ENCODE measurements around the gene UCK2.

The UCK2 gene

DNA sequence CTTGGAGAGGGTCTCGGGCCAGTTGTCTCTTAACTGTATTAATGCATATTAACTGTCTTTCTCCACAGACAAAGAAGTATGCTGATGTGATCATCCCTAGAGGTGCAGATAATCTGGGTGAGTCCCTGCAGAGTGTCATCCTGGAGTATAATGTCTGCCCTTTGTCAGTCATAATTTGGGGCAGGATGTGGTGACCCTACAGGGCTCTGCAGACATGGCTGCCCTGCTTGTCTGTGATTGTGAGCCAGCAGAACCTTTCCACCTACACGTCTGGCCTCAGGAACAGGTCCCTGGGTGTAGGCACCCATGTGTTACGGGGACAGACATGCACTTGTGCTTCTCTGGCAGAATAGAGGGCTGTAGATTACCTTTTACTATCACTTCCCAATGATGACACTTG lies 78.4 kb downstream of the UCK2 start:
- no peak for DNase-seq

DNA sequence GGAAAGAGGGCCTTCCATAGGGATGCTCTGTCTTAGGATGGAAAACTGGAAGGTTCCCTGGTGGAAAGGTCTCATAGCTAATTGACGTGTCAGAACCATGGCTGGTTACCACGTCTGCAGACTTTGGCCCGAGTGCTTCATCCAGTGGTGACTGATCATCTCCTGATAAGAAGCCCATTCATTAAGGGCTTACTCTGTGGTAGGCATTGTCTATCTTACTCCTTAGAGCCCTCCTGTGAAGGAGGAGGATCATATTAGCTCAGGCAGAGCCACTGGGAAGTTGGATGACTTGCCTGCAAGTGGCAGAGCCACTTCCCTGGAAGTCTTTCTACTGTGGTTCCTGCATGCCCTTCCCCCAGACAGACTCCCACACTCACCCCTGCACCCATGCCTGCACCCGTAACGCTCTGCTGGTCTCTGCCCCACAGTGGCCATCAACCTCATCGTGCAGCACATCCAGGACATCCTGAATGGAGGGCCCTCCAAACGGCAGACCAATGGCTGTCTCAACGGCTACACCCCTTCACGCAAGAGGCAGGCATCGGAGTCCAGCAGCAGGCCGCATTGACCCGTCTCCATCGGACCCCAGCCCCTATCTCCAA lies 79.9 kb downstream of the UCK2 start:
- no peak for DNase-seq

DNA sequence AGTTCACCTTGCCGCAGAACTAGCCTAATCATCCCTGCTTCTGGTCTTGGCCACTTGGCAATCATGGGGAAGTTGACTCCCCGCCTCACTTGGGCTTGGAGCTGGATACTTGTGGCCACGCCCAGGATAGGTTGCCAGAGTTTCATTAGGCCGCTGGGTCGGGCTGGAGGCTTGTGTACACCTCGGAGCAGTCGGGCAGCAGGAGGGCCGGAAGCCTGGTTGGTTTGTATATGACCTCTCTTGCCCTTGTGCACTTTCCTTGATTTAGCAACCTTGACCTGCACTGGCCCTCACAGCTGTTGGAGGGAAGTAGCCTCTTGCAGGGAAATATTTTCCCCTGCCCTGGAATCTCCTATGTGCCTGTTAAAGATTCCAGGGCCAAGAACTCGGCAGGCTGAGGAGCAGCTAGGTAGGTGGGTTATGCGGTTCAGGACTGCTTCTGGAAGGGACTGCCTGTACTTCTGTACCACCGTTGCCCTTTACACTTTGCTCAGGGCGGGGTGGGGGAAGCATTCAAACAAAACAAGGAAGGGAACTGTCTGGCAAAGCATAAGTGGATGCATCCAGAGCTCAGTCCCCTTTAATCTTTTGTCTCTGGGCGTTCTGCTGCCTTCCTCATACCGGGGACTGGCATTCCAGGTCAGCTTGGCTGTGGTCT lies 83.5 kb downstream of the UCK2 start:
- DNase-seq = no peak

DNA sequence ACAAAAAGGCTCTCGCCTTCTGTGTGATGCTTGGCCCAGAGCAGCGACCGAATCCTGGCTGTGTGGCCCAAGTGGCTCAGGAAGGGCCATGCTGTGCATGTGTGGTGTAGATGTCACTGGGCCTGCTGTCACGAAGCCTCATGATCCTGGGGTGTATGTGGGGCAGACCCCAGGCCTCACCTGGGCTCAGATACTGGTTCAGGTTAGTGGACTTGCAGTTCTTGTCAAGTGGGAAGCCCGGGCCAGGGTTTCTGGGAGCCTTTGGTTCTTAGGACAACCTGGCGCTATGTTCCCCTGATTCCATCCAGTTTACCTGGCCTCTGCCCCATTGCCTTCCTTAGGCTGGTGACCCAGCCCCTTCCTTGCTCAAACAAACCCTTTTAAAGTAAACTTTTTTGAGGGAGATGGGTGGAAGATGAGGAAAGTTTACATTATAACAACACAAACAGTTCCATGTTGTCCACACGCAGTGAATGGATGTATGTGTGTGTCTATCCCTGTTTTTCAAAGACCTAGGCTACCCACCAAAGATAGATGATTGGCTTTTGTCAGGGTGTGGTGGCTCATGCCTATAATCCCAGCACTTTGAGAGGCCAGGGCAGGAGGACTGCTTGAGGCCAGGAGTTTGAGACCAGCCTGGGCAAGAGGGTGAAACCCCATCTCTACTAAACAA lies 84.3 kb downstream of the UCK2 start:
- no peak for DNase-seq

DNA sequence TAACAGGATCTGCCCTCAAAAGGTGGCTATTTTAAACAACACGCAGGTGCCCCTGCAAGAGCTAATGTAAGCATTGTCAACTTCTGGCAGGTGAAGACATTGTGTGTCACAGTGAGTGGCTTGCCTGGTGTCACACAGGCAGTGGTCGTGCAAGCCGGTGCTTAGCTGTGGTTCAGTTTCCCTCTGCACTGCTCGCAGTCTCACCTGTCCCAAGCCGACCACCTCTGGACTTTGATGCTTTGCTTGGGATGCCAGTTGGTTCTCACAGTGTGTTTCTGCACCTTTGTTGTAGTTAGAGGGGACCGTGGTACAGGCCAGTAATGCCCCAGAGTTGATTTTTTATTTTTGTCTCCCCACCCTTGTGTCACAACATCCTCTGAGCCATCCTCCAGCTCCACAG lies 85.2 kb downstream of the UCK2 start:
- DNase-seq = no peak

DNA sequence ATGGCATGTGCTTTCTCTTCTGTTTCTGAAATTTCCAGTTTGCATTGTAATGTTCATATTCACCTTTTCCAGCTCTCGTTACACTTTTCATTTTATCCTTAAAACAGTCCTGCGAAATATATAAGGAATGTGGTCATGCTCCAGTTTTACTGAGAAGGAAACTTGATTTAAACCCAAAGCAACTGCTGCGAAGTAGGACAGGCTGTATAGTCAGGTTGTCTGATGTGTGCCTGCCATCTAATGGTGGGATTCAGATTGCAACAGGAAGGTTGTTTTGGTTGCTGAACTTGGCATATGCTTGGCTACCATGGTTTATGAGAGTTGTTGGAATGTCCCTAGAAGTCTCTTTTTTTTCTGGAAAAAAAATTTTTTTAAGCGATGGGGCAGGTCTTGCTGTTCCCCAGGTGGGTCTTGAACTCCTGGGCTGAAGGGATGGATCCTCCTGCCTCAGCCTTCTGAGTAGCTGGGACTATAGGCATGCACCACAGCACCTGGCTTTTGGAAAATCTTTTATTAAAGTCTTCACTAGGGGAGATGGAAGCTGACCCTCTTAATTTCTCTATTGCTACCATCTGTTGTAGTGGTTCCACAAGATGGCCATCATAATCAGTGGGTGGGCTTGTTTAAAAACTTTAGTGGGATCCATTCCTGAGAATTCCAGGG lies 86.9 kb downstream of the UCK2 start:
- peak; percentile 5 to 62 for DNase-seq

DNA sequence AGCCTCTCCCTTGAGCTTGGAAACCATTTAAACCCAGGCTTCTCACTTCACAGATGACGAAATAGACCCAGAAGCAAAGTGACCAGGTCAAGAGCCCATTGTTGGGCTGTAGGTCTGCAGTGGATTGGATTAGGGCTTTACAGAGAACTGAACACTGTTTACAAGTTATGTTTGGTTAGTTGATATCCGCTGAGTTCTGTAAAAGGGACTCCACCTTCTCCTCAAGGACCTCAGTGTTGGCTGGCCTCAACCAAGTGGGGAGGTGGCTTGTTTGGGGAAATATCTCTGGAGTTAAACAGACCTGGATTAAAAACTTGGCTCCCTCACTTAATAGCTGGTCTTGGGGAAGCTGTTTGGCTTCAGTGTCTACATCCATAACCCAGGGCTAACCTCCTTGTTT lies 88.1 kb downstream of the UCK2 start:
- no peak for DNase-seq

DNA sequence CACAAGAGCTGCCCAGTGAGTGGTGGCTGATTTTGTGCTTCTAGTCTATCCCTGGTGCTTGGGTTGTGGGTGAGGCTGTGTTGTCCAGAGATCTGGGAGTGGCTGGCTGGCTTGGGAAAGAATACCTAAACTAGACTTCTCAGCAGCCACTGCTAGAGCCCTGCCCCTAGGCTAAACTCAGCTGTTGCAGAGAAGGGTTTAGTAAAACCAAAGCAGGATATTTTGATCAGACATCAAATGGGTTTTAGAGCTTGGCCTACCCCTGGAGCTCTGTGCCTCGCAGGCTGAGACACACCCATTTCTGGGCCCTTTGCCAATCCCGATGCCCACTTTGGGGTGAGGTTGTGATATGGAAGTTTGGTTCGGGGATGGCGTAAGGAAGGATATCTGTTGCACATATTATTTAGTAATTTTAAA lies 88.5 kb downstream of the UCK2 start:
- no peak for DNase-seq

DNA sequence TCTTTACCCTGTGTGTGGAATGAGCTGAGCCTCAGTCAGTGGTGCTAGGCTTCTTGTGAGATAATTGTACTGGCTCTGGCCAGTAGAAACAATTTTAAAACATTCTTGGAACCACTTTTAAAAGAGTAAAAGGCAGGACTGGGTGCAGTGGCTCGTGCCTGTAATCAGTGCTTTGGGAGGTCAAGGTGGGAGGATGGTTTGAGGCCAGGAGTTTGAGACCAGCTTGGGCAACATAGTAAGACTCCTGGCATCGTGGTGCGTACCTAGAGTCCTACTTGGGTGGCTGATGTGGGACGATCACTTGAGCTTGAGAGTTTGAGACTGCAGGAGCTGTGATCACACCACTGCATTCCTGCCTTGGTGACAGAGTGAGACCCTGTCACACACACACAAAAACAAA lies 89.8 kb downstream of the UCK2 start:
- no peak for DNase-seq

DNA sequence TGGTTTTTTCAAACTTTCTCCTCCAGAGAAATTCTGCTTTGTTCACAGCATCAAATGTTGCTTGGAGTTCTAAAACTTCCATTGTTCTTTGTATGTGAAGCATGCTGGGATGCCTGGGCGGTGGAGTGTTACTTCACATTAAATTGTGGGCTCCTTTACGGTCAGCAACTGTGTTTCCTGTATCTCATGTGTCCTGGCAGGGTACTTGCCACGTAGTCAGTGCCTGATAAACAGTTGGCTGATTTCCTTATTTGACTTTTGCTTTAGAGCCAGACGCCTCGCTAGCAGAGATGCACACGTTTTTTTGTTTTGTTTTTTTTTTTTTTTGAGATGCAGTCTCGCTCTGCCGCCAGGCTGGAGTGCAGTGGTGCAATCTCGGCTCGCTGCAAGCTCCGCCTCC lies 96.7 kb downstream of the UCK2 start:
- DNase-seq = no peak

DNA sequence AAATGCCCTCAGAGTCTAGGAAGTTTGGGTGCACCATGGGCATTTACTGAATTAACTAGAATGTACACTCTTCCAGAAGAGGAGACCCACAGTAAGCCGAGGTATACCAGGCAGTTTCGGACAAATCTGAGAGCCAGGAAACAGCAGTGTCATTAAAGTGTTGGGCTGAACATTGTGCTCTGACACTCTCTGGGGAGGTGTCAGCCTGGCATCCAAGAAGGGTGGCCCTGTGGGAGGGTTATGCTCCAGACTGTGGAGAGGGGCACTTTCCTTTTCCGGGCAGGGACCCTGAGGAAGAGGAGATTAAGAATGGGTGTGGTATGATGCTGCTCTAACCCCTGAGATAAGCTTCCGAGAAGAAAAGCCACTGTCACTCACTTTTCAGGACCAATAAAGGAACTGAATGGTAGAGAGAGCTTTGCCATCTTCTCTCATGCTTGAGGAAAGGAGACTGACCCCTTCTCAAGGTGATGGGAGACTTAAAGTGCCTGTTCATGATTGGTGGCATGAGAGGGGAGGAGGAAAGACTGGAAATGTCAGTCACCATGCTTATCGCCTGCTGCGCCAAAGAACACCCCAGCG lies 98.2 kb downstream of the UCK2 start:
- DNase-seq = no peak

DNA sequence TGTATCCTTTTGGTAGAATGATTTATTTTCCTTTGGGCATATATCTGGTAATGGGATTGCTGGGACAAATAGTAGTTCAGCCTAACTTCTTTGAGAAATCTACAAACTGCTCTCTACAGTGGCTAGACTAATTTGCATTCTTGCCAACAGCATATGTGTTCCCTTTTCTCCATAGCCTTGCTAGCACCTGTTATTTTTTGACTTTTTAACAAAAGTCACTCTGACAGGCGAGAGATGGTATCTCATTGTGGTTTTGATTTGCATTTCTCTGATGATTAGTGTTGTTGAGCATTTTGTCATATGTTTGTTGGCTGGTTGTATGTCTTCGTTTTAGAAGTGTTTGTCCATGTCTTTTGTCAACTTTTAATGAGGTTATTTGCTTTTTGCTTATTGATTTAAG lies 99.8 kb downstream of the UCK2 start:
- DNase-seq = no peak

DNA sequence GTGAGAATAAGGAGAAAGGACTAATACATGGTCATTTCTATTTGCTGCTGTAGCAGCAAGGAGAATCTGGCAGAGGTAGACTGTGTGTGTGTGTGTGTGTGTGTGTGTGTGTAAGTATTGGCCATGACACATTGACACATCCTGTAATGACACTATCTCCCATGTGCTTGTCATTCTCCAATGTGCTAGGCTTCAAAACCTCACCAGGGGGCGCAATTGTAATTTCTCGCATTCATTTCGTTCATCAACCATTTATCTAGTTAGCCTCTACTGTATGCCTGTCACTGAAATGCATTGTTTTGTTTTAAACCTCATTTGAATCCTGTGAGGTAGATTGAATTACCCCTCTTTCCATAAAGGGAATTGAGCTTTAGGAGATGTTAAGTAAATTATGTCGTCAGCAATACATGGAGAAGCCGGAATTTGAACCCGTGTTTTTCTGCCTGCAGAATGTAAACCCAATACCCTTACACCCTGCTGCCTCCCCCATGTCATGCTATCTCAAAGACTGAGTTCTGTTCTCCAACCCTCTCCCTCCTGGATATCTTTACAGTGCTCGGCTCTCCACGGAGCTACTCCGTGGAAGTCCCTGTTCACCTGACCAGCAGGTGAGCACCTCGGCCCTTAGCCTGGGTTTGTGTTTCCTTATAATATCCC lies 100.8 kb downstream of the UCK2 start:
- DNase-seq = peak in 1 of 2 donors; percentile 56

DNA sequence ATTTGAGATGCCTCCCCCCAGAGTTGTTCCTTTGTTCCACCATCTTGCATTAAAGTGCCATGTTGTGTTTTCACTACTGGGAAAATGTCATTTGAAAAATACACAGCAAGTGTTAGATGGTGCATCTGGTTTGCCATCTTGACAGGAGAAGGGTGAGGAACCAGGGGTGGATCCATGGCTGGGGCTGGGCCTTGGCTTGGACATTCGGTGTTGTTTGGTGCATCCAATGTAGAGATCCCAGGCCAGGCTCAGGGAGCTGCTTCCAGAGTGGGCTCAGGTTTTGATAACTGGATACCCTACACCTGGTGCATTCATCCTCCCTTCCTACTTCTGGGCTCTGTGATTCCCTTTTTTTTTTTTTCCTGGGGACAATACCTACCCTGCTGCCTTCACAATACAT lies 103.5 kb downstream of the UCK2 start:
- DNase-seq = no peak

DNA sequence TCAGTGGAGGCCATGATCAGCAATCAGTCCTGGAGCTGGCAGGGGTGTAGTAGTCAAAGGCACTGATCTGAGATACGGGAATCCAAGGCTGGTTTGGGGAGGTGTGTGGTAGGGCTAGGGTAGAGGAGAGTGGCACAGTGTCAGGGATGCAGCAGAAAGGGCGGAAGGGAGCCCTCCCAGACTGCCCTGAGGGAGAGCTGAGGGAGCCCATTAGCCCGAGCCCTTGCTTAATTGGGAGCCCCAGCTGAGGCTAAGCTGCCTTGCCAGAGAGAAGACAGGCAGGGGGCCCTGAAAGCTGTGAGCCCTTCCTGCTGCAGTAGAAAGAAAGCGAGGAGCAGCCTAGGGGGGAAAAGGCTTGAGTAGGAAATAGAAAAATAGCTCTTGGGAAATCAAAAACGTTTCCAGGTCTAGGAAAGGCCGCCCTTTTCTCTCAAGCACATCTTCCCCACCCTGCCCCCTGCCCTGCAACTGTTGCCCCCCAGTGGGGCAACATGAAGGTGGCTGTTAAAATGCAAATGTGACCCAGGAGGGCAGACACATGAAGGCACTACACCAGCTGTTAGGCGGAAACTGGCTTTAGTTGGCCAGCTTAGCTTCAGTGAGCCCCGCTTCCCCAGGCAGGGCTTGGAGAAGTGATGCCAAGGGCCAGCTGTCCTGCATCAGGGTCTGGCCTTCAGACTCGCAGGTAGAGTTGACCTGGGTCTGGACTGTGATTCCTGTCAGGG lies 106.2 kb downstream of the UCK2 start:
- DNase-seq = no peak

DNA sequence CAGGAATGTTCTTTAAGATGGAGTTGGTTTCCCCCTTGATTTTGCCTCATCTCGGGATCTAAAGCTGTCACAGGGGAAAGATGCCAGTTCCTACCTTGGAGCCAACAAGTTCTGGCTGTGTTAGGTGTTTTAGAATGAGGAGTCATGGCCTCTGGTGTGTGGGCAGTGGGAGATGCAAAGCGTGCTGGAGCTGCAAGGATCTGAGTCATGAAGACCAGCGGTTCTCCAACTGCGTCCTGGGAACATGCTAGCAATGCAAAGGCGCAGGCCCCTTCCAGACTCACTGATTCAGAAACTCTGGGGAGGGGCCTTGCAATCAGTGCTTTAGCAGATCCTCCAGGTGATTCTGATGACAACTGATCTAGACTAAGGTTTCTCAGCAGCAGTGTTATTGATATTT lies 109.1 kb downstream of the UCK2 start:
- DNase-seq = no peak

DNA sequence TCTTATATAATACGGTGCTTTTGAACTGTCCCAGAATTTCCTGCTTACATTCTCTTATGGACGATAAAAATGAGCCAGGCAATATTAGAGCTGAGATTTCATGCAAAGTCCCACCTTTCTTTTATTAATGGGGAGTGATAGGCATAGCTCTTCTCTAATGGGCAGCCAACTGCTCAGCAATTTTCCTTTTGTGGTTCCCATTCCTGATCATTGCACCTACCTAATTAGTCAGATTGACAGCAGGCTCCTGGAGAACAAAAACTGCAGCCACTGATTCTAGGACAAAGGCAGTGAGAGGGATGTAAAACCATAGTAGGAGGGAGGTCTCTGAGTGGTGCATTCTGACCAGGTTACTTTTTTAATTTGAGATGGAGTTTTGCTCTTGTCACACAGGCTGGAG lies 110.4 kb downstream of the UCK2 start:
- no peak for DNase-seq

DNA sequence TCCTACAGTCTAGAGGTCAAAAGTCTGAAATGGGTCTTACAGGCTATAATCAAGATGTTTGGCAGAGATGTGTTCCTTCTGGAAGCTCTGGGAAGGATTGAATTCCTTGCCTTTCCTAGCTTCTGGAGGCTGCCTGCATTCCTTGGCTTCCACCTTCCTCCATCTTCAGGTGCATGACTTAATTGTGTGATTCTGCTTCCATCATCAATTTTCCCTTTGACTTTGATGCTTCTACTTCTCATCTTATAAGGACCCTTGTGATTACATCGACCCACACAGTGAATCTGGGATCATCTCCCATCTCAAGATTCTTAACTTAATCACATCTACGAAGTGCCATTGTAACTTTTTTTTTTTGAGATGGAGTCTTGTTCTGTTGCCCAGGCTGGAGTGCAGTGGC lies 111.4 kb downstream of the UCK2 start:
- no peak for DNase-seq

DNA sequence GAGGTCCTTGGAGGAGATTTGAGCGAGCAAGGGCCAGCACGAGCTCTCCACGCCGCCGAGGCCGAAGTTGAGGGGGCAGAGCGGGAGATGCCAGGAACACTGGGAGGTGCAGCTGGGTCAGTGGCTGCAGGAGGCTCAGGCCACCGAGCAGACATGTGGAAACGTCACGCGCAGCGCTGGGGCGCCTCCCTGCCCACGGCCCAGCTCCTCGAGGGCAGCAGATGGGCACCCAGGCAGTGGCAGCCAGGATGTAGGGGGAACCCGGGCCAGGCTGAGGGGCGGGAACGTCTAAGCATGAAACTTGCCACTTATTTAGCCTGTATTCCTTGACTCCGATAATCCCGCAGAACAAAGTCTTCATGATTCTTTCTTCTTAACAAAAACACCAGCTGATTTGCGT lies 114.1 kb downstream of the UCK2 start:
- DNase-seq = no peak

DNA sequence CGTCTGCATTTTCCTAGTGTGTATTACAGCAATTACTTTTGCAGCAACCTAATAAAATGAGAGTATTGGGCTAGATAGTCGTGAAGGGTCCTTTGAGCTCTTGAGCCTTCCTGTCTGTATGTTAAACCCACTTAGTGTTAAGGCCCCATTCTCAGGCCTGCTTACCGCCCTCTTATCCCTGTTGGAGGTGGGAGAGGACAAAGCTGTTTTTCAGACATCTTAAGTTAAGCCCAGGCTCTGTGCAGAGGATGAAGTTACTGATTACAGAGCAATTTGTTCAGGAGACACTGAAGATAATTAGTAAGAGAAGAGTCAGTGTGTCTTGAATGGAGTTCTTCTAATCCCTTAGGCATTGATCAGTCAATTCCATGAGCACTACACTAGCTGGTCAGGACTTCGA lies 114.6 kb downstream of the UCK2 start:
- no peak for DNase-seq

DNA sequence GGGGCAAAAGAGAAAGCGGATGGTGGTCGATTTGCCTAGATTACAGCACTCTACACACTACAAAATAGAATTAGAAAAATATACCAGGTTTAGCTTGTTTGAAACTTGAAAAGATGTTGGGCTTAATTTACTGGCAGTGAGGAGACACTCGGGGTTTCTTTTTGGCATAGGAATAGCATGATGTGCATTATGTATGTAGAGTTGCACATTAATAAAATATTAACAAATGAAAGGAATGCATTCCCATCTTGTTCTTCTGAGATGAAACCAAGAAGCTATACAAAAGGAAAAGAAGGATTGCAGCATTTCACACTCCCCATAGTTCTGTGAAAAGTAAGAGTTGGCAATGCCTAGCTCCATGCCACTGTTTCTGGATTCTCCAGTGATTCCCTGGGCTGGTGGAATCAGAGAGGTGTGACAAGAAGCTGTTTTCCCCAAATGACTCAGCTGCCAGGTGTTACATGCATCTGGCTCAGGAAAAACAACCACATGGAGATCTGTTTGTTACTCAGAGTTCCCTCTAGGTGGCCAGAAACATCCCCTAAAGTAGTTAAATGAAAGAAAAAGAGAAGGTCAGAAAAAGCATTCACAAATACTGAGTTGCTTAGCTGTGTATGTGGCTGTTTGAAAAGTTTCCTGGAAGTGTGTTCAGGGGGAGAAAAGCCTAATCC lies 115.6 kb downstream of the UCK2 start:
- DNase-seq = no peak

DNA sequence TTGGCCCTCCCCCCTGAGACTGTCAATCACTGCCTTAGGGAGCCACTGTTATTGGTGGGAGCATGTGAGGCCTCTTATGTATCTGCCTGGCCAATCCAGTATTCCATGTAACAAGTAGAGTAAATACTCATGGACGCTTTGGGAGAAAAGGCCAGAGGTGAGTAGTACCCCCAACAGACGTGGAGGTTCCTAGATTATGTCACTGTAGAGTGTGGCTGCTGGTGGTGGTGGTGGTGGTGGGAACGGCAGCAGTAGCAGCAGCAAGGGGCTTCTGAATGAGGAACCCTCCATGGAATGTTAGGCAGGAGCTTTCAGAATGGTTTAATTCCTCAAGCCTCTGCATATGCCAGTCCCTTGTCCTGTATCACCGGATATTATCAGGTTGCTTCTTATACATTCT lies 118.5 kb downstream of the UCK2 start:
- no peak for DNase-seq
